OCI-LY7 (cell line): ENCODE measurements around the gene CD248.

ENCODE experiments used
- EZH2phosphoT487 ChIP-seq: fragments of 200-600 bp; sonication (generic); IDR thresholded peaks from 2 replicates; pipeline ENCODE4 v1.6.1; 2018; ENCODE audit warnings: low read depth, borderline replicate concordance, mild to moderate bottlenecking, mixed run types, antibody characterized with exemption, low read length, moderate library complexity, mixed read lengths
- TF ChIP-seq, protein P1 (sequence below): fragments of 200-600 bp; sonication (generic); conservative IDR thresholded peaks from 2 replicates; pipeline ENCODE4 v1.5.1; 2014; ENCODE audit warnings: mild to moderate bottlenecking, antibody characterized with exemption, low read length, moderate library complexity, mixed read lengths

DNA sequence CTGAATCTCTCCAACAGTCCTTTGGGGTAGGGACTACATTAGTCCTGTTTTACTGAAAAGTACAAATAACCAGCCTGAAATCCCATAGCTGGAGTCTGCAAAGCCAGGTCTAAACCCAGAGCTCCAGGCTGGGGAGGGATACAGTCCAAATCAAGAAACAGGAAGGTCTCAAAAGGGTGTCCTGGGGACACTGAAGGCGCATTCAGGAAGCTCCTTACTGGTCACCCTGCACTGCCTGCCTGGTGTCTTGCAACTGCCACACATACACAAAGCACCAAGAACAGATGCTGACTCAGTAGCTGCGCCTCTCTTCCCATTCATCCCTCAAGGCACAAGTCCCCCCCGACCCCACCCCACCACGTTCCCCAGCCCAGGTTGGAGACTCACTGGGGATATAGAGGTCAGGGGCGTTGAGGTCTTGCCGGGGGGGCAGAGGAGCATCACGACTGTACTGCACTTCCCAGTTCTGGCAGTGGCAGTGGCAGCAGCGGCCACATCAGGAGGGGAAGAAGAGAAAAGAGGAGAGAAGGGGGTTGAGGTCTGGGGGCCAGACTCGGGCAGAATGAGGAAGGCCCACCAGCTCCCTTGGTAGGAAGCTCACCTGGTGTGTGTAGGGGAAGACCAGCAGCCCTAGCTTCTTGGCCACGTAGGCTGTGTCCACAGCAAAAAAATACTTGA, 29.5 kb downstream of the CD248 start:
- TF ChIP-seq, protein P1, sequence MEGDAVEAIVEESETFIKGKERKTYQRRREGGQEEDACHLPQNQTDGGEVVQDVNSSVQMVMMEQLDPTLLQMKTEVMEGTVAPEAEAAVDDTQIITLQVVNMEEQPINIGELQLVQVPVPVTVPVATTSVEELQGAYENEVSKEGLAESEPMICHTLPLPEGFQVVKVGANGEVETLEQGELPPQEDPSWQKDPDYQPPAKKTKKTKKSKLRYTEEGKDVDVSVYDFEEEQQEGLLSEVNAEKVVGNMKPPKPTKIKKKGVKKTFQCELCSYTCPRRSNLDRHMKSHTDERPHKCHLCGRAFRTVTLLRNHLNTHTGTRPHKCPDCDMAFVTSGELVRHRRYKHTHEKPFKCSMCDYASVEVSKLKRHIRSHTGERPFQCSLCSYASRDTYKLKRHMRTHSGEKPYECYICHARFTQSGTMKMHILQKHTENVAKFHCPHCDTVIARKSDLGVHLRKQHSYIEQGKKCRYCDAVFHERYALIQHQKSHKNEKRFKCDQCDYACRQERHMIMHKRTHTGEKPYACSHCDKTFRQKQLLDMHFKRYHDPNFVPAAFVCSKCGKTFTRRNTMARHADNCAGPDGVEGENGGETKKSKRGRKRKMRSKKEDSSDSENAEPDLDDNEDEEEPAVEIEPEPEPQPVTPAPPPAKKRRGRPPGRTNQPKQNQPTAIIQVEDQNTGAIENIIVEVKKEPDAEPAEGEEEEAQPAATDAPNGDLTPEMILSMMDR = no peak
- no peak for TF ChIP-seq EZH2phosphoT487
